ENCODE data around the gene CLBA1. TPM values are rescaled to one million over a fixed set of nuclear protein-coding genes. Genes with fewer than 3 reads are reported as not detected.

CLBA1 gene
- total RNA-seq, 1 experiment from 2014 or later: 14.3 TPM

GRCh38 chr14:104938960-104939359 lies 46.6 kb upstream of the CLBA1 start:
- no peak overlapping the region for H3K4me3 ChIP-seq (ENCODE audit: low read depth, low read length, poor library complexity, severe bottlenecking)
- ChIA-PET POLR2A (ENCODE audit: low non-redundant PET) (no interaction called here), CTCF (no interaction called here)
- no peaks in the 10 kb centered on the region for H3K9me3 ChIP-seq (ENCODE audit: low read depth, low read length, poor library complexity, severe bottlenecking)
- H3K27ac ChIP-seq (ENCODE audit: low read depth, low read length, poor library complexity, severe bottlenecking): no peak overlapping the region
- no peaks in the 10 kb centered on the region for H3K36me3 ChIP-seq (ENCODE audit: insufficient read depth, low read length, poor library complexity, severe bottlenecking)
- DNase-seq (ENCODE audit: low spot score): no peak
- BruUV-seq (replicated peaks): no TSS peak
- H3K4me1 ChIP-seq (ENCODE audit: insufficient read depth, low read length, poor library complexity, severe bottlenecking): no peaks in the 10 kb centered on the region
- H3K27me3 ChIP-seq (replicated peaks; ENCODE audit: insufficient read depth, low read depth, low read length, poor library complexity): peaks cover 50% of the 10 kb centered on the region
- intact Hi-C loops (cut with micrococcal nuclease; ENCODE audit: unreplicated experiment): no loop called here
- TF ChIP-seq, protein P1, sequence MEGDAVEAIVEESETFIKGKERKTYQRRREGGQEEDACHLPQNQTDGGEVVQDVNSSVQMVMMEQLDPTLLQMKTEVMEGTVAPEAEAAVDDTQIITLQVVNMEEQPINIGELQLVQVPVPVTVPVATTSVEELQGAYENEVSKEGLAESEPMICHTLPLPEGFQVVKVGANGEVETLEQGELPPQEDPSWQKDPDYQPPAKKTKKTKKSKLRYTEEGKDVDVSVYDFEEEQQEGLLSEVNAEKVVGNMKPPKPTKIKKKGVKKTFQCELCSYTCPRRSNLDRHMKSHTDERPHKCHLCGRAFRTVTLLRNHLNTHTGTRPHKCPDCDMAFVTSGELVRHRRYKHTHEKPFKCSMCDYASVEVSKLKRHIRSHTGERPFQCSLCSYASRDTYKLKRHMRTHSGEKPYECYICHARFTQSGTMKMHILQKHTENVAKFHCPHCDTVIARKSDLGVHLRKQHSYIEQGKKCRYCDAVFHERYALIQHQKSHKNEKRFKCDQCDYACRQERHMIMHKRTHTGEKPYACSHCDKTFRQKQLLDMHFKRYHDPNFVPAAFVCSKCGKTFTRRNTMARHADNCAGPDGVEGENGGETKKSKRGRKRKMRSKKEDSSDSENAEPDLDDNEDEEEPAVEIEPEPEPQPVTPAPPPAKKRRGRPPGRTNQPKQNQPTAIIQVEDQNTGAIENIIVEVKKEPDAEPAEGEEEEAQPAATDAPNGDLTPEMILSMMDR (conservative IDR thresholded peaks at IDR 0.05; ENCODE audit: low read depth, low read length): no peak
- TF ChIP-seq EZH2 (IDR thresholded peaks at IDR 0.05; ENCODE audit: borderline replicate concordance, low read depth, low read length, poor library complexity, severe bottlenecking): no peak

DNA sequence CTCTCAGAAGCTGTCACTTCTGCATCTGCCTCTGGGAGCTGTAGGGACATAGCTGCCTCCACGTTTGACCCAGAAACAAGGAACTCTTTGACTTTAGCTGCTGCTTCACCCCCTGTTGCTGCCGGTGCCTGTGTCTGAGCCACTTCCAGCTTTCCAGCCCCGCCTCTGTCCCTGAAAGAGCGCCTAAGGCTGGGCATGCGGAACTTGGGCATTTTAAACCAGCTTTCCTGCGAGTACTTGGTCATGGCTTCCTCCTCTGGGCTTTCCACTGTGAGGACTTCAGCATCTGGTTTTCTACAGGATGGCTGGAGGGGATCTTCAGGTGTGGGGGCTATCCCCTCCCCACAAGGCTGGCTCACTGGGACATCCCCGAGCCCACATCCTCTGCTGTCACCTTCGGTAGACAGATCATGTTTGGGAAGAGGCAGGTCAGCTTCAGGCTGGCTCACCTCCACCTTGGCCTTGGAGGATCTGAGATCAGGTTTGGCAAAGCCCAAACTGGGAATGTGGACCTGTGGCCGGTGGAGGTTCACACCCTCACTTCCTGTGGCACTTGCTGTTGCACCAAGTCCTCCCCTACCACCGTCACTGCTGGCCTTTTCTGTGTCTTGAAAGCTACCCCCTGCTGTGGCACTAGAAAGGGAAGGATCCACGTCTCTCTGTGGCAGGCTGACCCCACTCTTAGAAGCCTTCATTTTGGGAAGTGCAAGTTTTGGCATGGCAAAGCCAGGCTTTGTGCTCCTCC lies 45.8 kb upstream of the CLBA1 start:
- Histone ChIP-seq H3K9me3 (ENCODE audit: low read depth, low read length, poor library complexity, severe bottlenecking) (no peaks in the 10 kb centered on the region), H3K36me3 (ENCODE audit: insufficient read depth, low read length, poor library complexity, severe bottlenecking) (no peaks in the 10 kb centered on the region), H3K4me3 (ENCODE audit: low read depth, low read length, poor library complexity, severe bottlenecking) (no peak overlapping the region), H3K27me3 (replicated peaks; ENCODE audit: insufficient read depth, low read depth, low read length, poor library complexity) (peaks cover 42% of the 10 kb centered on the region), H3K27ac (ENCODE audit: low read depth, low read length, poor library complexity, severe bottlenecking) (no peak overlapping the region), H3K4me1 (ENCODE audit: insufficient read depth, low read length, poor library complexity, severe bottlenecking) (no peaks in the 10 kb centered on the region)
- POLR2A ChIA-PET (ENCODE audit: low non-redundant PET): no interaction called here
- no peak for DNase-seq (ENCODE audit: low spot score)
- intact Hi-C loops (cut with micrococcal nuclease; ENCODE audit: unreplicated experiment): no loop called here
- no peak for TF ChIP-seq EZH2 (IDR thresholded peaks at IDR 0.05; ENCODE audit: borderline replicate concordance, low read depth, low read length, poor library complexity, severe bottlenecking)
- TF ChIP-seq, protein P1 (conservative IDR thresholded peaks at IDR 0.05; ENCODE audit: low read depth, low read length): no peak
- CTCF ChIA-PET: no interaction called here
- no TSS peak for BruUV-seq (replicated peaks)

DNA sequence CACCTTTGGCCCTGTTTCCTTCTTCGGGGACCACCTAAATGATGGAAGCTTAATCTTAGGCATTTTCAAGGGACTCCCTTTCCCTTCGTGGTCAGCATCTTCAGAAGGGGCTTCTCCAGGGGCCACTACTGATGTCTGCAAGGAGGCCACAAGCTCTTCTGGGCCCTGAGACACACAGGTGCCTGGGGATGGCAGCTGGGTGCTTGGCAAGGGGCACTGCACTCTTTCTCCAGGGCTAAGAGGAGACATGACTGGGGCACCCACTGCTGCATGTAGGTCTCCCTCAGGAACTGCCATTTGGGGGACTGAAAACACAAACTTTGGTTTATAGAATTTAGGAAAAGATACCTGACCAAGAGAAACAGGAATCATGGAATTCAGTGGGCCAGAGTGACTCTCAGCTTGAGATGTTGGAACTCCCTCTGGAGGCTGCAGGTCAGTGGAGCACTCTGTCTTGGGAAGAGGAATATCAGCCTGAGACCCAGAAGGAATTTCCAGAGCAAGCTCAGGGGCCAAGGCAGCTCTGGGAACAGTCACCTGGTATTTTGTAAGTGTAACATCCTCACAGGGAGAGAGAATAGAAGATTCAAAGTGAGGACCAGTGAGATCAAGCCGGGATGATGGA lies 45.0 kb upstream of the CLBA1 start:
- H3K27ac ChIP-seq (ENCODE audit: low read depth, low read length, poor library complexity, severe bottlenecking): no peak overlapping the region
- H3K4me1 ChIP-seq (ENCODE audit: insufficient read depth, low read length, poor library complexity, severe bottlenecking): no peaks in the 10 kb centered on the region
- no peaks in the 10 kb centered on the region for H3K9me3 ChIP-seq (ENCODE audit: low read depth, low read length, poor library complexity, severe bottlenecking)
- no peaks in the 10 kb centered on the region for H3K36me3 ChIP-seq (ENCODE audit: insufficient read depth, low read length, poor library complexity, severe bottlenecking)
- peaks cover 39% of the 10 kb centered on the region for H3K27me3 ChIP-seq (replicated peaks; ENCODE audit: insufficient read depth, low read depth, low read length, poor library complexity)
- no peak for DNase-seq (ENCODE audit: low spot score)
- no TSS peak for BruUV-seq (replicated peaks)
- intact Hi-C loops (cut with micrococcal nuclease; ENCODE audit: unreplicated experiment): no loop called here
- ChIA-PET POLR2A (ENCODE audit: low non-redundant PET) (no interaction called here), CTCF (no interaction called here)
- no peak overlapping the region for H3K4me3 ChIP-seq (ENCODE audit: low read depth, low read length, poor library complexity, severe bottlenecking)
- TF ChIP-seq EZH2 (IDR thresholded peaks at IDR 0.05; ENCODE audit: borderline replicate concordance, low read depth, low read length, poor library complexity, severe bottlenecking): no peak
- TF ChIP-seq, protein P1 (conservative IDR thresholded peaks at IDR 0.05; ENCODE audit: low read depth, low read length): 0 out of 2 replicates have a peak, but pooled peaks have one; percentile 29

Measured in A673 (cell line).